Upper lobe of right lung (tissue), 1 donor: Measurements from ENCODE around the gene PRKCB. TPM values are rescaled to one million over a fixed set of nuclear protein-coding genes. Genes with fewer than 3 reads are reported as not detected.

ENCODE experiments used
- ATAC-seq: fragments of 200-7000 bp; cut with Tn5 transposase; one replicate; pipeline ENCODE4 v1.9.1; 2020; ENCODE audit warnings: mild to moderate bottlenecking, moderate library complexity
- DNase-seq: peaks from one replicate; pipeline ENCODE4 v3.0.0-alpha.2; 2020
- H3K27ac ChIP-seq: fragments of 200-600 bp; one replicate; pipeline ENCODE4 v1.8.0; 2022
- H3K27me3 ChIP-seq: fragments of 200-600 bp; one replicate; pipeline ENCODE4 v1.8.0; 2022; ENCODE audit warnings: mild to moderate bottlenecking
- H3K36me3 ChIP-seq: fragments of 200-600 bp; one replicate; pipeline ENCODE4 v1.8.0; 2022
- H3K4me1 ChIP-seq: fragments of 200-600 bp; one replicate; pipeline ENCODE4 v1.8.0; 2022
- H3K4me3 ChIP-seq: fragments of 200-600 bp; one replicate; pipeline ENCODE4 v1.8.0; 2022; ENCODE audit warnings: mild to moderate bottlenecking
- H3K9me3 ChIP-seq: fragments of 200-600 bp; one replicate; pipeline ENCODE4 v1.8.0; 2022
- CTCF ChIP-seq: fragments of 200-600 bp; IDR thresholded peaks from one replicate; pipeline ENCODE4 v1.8.0; 2022; ENCODE audit warnings: antibody characterized with exemption
- intact Hi-C: fragments of 100-400 bp; cut with DNase I; formaldehyde crosslinking; loops from one replicate; pipeline ENCODE4 v1.11.0; 2022
- total RNA-seq: library from RNA; stranded (reverse); fragmentation: NEBNext Ultra II Directional; extraction: Animal tissue kit (Norgen Biotek cat#: 25700); gene quantifications from one replicate; pipeline ENCODE4 v1.2.1, GENCODE V29; 2021
- donor health status: DM: no; HTN: yes; CAD: no; lungs with severe emphysema.

The PRKCB gene
- total RNA-seq, 1 donor from 2014 or later, result 25.2 TPM

DNA sequence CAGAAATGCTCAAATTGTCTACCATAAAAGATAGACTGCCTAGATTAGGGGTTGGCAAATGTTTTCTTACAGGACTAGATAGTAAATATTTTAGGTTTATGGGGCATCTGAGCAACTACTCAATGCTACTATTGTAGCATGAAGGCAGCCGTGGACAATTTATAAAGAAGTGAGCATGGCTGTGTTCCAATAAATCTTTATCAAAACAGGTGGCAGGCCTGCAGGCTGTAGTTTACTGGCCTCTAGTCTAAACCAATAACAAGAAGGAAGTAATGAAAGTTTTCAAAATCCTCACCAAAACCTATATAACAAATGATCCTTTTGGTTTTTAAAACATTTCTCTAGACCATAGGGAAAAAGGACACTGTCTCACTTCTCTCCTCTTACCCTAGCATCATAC lies 105.2 kb downstream of the PRKCB start:
- no peaks in the 10 kb centered on the region for H3K4me1 ChIP-seq
- no peaks in the 10 kb centered on the region for H3K9me3 ChIP-seq
- no peak overlapping the region for H3K27ac ChIP-seq
- no peak for DNase-seq
- no peak for ATAC-seq
- H3K4me3 ChIP-seq, result no peak overlapping the region
- no peaks in the 10 kb centered on the region for H3K27me3 ChIP-seq
- TF ChIP-seq CTCF, result no peak
- no peaks in the 10 kb centered on the region for H3K36me3 ChIP-seq
- intact Hi-C loops, result no loop called here

- H3K9me3 ChIP-seq, result no peaks in the 10 kb centered on the region
- H3K4me3 ChIP-seq, result no peak overlapping the region
- no peaks in the 10 kb centered on the region for H3K36me3 ChIP-seq
- H3K27me3 ChIP-seq, result no peaks in the 10 kb centered on the region
- H3K4me1 ChIP-seq, result no peaks in the 10 kb centered on the region
- intact Hi-C loops, result no loop called here
- ATAC-seq, result no peak
- H3K27ac ChIP-seq, result no peak overlapping the region
- no peak for TF ChIP-seq CTCF
- no peak for DNase-seq
These were observed 106.3 kb downstream of the PRKCB start for GRCh38 chr16:23941963-23942564.

DNA sequence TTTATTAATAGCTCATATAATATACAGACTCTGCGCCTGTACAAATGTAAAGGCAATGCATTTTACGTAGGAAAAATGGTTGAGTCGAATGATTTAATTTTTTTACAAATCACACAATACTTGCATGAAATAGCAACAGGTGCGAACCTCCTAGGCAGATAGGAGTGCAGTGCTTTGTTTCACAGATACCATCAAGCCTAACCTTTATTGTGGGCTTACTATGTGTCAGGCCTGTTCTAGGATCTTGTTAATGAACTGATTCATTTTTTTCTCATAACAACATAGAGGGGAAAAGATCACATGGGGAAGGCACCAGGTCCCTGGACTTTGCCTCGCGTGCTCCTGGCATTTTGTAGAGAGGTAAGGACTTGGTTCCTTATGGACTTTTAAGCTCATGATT lies 107.8 kb downstream of the PRKCB start:
- Histone ChIP-seq H3K27me3 (no peaks in the 10 kb centered on the region), H3K4me1 (no peaks in the 10 kb centered on the region), H3K4me3 (no peak overlapping the region), H3K9me3 (no peaks in the 10 kb centered on the region), H3K36me3 (no peaks in the 10 kb centered on the region), H3K27ac (no peak overlapping the region)
- no peak for ATAC-seq
- TF ChIP-seq CTCF, result no peak
- intact Hi-C loops, result no loop called here
- no peak for DNase-seq

DNA sequence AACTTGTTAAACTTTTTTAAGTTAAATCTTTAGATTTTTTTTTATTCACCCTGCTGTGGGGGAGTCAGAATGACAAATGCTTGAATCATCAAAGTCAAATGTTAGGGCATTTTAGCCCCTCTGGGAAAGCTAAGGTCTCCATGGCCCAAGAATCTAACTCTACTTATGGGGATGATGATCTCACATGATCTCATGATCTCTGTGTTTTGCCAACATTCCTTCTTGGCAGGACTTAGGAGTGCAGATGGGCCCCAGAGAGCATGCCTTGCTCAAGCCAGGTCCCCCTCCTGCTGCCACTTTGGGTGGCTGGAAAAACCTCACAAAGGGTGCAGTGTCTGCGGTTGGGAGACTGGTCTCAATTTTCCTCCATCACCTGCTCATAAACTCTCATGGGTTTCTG lies 108.6 kb downstream of the PRKCB start:
- TF ChIP-seq CTCF, result no peak
- no peaks in the 10 kb centered on the region for H3K36me3 ChIP-seq

GRCh38 chr16:23945243-23945642 lies 109.5 kb downstream of the PRKCB start:
- intact Hi-C loops, result no loop called here
- no peak overlapping the region for H3K4me3 ChIP-seq
- no peaks in the 10 kb centered on the region for H3K4me1 ChIP-seq
- DNase-seq, result no peak
- ATAC-seq, result no peak
- no peaks in the 10 kb centered on the region for H3K9me3 ChIP-seq
- H3K36me3 ChIP-seq, result no peaks in the 10 kb centered on the region
- H3K27me3 ChIP-seq, result no peaks in the 10 kb centered on the region
- TF ChIP-seq CTCF, result no peak
- no peak overlapping the region for H3K27ac ChIP-seq

More for the DNA sequence above, 108.6 kb downstream of the PRKCB start:
- Histone ChIP-seq H3K4me3 (no peak overlapping the region), H3K27ac (no peak overlapping the region), H3K9me3 (no peaks in the 10 kb centered on the region), H3K27me3 (no peaks in the 10 kb centered on the region), H3K4me1 (no peaks in the 10 kb centered on the region)
- intact Hi-C loops, result no loop called here
- ATAC-seq, result no peak
- DNase-seq, result no peak

DNA sequence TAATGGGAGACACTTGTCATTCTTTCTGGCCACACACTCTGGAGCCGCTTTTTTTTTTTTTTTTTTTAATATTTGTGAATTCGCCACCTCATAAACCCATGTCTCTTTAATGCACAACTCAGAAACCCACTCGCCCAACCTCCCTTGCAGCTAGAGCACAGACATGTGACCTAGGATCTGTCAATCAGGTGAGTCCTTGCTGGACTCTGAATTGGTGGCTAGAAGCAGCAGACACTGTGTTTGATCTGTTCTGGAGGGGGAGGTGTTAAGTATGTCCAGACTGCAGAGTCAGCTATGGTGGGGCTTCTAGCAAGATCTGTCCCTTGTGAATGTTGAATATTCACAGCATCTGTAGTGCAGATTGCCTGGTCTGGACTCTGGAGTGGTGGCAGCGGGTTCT lies 112.1 kb downstream of the PRKCB start:
- H3K36me3 ChIP-seq, result no peaks in the 10 kb centered on the region
- no peak for DNase-seq
- H3K4me1 ChIP-seq, result no peaks in the 10 kb centered on the region
- no peak overlapping the region for H3K4me3 ChIP-seq
- intact Hi-C loops, result no loop called here
- no peak for TF ChIP-seq CTCF
- H3K27me3 ChIP-seq, result no peaks in the 10 kb centered on the region
- no peaks in the 10 kb centered on the region for H3K9me3 ChIP-seq
- no peak for ATAC-seq
- no peak overlapping the region for H3K27ac ChIP-seq
